Measurements from ENCODE around the gene GOPC. TPM values are rescaled to one million over a fixed set of nuclear protein-coding genes. Genes with fewer than 3 reads are reported as not detected.

GOPC gene
- total RNA-seq, 1 donor from 2014 or later = 19.5 TPM

DNA sequence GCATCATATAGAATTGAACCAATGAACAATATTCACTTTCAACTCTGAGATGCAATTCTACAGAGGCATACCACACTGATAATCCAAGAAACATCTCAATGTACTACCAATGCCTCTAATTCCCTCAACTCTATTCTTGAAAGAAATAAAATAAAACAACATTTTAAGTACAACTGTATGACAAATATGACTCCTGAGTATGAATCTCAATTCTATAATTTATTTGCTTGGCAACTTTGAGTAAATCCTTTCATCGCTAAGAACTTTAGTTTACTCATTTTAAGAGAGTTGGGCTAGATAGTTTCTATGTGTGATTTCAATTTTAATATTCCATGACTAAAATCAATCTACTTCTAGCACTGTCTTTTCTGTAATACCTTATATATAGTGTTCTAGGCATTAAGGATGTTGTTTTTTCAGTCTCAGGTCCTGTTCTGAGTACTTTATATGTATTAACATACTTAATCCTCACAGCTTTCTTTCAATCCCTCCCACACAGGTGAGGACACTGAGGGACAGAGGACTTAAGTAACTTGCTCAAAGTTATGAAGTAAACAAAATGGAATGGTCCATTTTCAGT lies 33.4 kb downstream of the GOPC start:
- POLR2A ChIA-PET = no interaction called here
- CTCF ChIA-PET = interaction anchor here (1.2 kb wide), 1 partner anchor 15 kb away, joined by 4 read pairs; no protein-coding TSS in a partner anchor
- Mint-ChIP-seq H3K27ac (no peak overlapping the region), H3K9me3 (no peaks in the 10 kb centered on the region), H3K4me3 (no peak overlapping the region), H3K4me1 (peaks cover 2% of the 10 kb centered on the region), H3K36me3 (ENCODE audit: low read depth) (peaks cover 66% of the 10 kb centered on the region), H3K27me3 (no peaks in the 10 kb centered on the region)
- no peak for TF ChIP-seq CTCF (IDR thresholded peaks at IDR 0.05)
- intact Hi-C loops (cut with micrococcal nuclease) = no loop called here
- ATAC-seq (ENCODE audit: low read depth) (no peak), DNase-seq (no peak)

DNA sequence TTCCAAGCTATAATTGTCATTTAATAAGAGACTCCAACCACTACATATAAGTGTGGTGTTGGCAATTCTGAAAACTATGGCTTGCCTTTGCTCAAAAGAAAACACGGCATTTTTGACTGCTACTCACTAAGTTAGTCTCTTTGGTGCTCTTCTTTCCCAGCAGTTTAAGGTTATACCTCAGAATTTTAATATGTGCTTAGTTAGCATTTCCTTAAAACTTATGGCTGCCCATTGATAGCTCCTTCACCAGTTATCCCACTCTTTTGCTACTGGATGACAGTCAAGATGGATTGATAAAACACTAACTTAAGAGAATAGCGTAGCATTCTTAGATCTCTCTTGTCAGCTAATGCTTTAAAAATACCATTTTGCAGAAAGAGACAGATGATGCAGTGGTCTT lies 34.1 kb downstream of the GOPC start:
- Mint-ChIP-seq H3K27ac (no peak overlapping the region), H3K27me3 (no peaks in the 10 kb centered on the region), H3K4me3 (no peak overlapping the region), H3K4me1 (peaks cover 2% of the 10 kb centered on the region), H3K9me3 (no peaks in the 10 kb centered on the region), H3K36me3 (ENCODE audit: low read depth) (peaks cover 64% of the 10 kb centered on the region)
- ChIA-PET POLR2A (no interaction called here), CTCF (interaction anchor here (1.2 kb wide), 1 partner anchor 14 kb away, joined by 4 read pairs; no protein-coding TSS in a partner anchor)
- DNase-seq (no peak), ATAC-seq (ENCODE audit: low read depth) (no peak)
- TF ChIP-seq CTCF (IDR thresholded peaks at IDR 0.05) = no peak
- intact Hi-C loops (cut with micrococcal nuclease) = no loop called here

GRCh38 chr6:117564681-117565080 lies 37.6 kb downstream of the GOPC start:
- intact Hi-C loops (cut with micrococcal nuclease) = no loop called here
- Mint-ChIP-seq H3K4me1 (no peaks in the 10 kb centered on the region), H3K27ac (no peak overlapping the region), H3K27me3 (no peaks in the 10 kb centered on the region), H3K9me3 (no peaks in the 10 kb centered on the region), H3K36me3 (ENCODE audit: low read depth) (peaks cover 62% of the 10 kb centered on the region), H3K4me3 (no peak overlapping the region)
- POLR2A ChIA-PET = no interaction called here
- CTCF ChIA-PET = interaction anchor here (2.4 kb wide), 1 partner anchor 11 kb away, joined by 5 read pairs; no protein-coding TSS in a partner anchor
- ATAC-seq (ENCODE audit: low read depth) (no peak), DNase-seq (no peak)
- TF ChIP-seq CTCF (IDR thresholded peaks at IDR 0.05) = no peak

DNA sequence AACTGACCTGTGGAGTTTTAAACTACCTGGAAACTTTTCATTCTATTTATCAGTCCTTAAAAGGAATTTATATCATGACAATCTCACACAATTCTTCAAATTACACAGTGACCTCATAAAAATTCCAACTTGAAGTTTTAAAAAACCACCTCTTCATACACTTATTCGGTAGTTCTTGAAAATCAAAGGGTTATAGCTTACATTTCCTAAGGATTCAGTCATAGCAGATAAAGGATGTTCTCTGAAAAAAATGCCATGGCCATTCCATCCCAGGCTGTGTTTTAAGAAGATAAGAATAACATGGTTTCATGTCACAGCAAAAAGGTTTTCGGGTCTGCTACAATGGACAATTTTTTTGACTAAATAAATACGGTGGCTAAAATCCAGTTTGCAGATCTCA lies 41.2 kb downstream of the GOPC start:
- POLR2A ChIA-PET = no interaction called here
- peaks cover 39% of the 10 kb centered on the region for H3K36me3 Mint-ChIP-seq (ENCODE audit: low read depth)
- DNase-seq = no peak
- intact Hi-C loops (cut with micrococcal nuclease) = no loop called here
- no peak for TF ChIP-seq CTCF (IDR thresholded peaks at IDR 0.05)
- H3K9me3 Mint-ChIP-seq = no peaks in the 10 kb centered on the region
- no peaks in the 10 kb centered on the region for H3K27me3 Mint-ChIP-seq
- H3K4me3 Mint-ChIP-seq = no peak overlapping the region
- no peak for ATAC-seq (ENCODE audit: low read depth)
- H3K4me1 Mint-ChIP-seq = peaks cover 2% of the 10 kb centered on the region
- no peak overlapping the region for H3K27ac Mint-ChIP-seq
- CTCF ChIA-PET = no interaction called here

- intact Hi-C loops (cut with micrococcal nuclease) = no loop called here
- H3K4me1 Mint-ChIP-seq = peaks cover 2% of the 10 kb centered on the region
- TF ChIP-seq CTCF (IDR thresholded peaks at IDR 0.05) = no peak
- POLR2A ChIA-PET = no interaction called here
- no peak overlapping the region for H3K4me3 Mint-ChIP-seq
- no peak for DNase-seq
- no peak overlapping the region for H3K27ac Mint-ChIP-seq
- H3K9me3 Mint-ChIP-seq = no peaks in the 10 kb centered on the region
- CTCF ChIA-PET = interaction anchor here (1.1 kb wide), 1 partner anchor 109 kb away, joined by 6 read pairs; no protein-coding TSS in a partner anchor
- H3K27me3 Mint-ChIP-seq = peaks cover 2% of the 10 kb centered on the region
- ATAC-seq (ENCODE audit: low read depth) = no peak
- peaks cover 28% of the 10 kb centered on the region for H3K36me3 Mint-ChIP-seq (ENCODE audit: low read depth)
These were observed 43.0 kb downstream of the GOPC start for GRCh38 chr6:117559299-117559698.
